K562 (cell line): ENCODE measurements around the gene USP6. TPM values are rescaled to one million over a fixed set of nuclear protein-coding genes. Genes with fewer than 3 reads are reported as not detected.

Source experiments
- ATAC-seq: fragments of 200-7000 bp; cut with Tn5 transposase; 3 replicates; pipeline ENCODE4 v1.9.1; 2020; ENCODE audit warnings: moderate library complexity
- BruUV-seq: library from RNA; stranded (reverse); fragments of 400-500 nt; replicated peaks from 2 replicates; lab custom pipeline; 2021; lab: Mats Ljungman, UMichigan
- CTCF ChIA-PET: fragments of 300-600 bp; formaldehyde crosslinking; extraction: SDS; loops from one replicate; lab custom pipeline; 2021; ENCODE audit warnings: low intra/inter-chr PET ratio; lab: Yijun Ruan, JAX
- POLR2A ChIA-PET: fragments of 300-600, 350-650 bp; sonication (Branson Sonifier 250); formaldehyde crosslinking; extraction: SDS; loops from one replicate; lab custom pipeline; 2021; ENCODE audit warnings: antibody characterized with exemption, inconsistent platforms; lab: Yijun Ruan, JAX
- DNase-seq, 4 experiments: peaks; one replicate each; pipeline versions ENCODE4 v3.0.0 to v3.0.0-alpha.2; 2011 to 2018; ENCODE audit warnings: low spot score in 3 of 4, mixed read lengths in 3 of 4; ENCODE audit errors: extremely low read depth in 1 of 4
- FAIRE-seq: peaks from 2 replicates; lab custom pipeline; 2011; peaks lifted over from hg19 to GRCh38; lab: Jason Lieb, UNC
- H2AFZ ChIP-seq: 2 replicates; pipeline ENCODE4 v1.6.0; 2011; ENCODE audit warnings: low read depth, low read length, control low read depth, inconsistent platforms
- H3K27ac ChIP-seq: fragments of 200-600 bp; 3 replicates; pipeline ENCODE4 v1.8.0; 2011; ENCODE audit warnings: low read depth, mild to moderate bottlenecking, control low read depth, inconsistent platforms, low read length, moderate library complexity, mixed read lengths; ENCODE audit errors: extremely low read depth
- H3K27me3 ChIP-seq, 2 experiments: fragments of 300-600 bp in 1 of 2; 2 replicates in 1 of 2; 3 replicates in 1 of 2; pipeline versions ENCODE4 v1.6.0 to v1.8.0; 2011; ENCODE audit warnings: inconsistent platforms in 2 of 2, low read length in 2 of 2, mild to moderate bottlenecking in 1 of 2, mixed read lengths in 1 of 2, moderate library complexity in 1 of 2; ENCODE audit not compliant: control insufficient read depth in 2 of 2, insufficient read depth in 2 of 2
- H3K36me3 ChIP-seq: fragments of 300-600 bp; 3 replicates; pipeline ENCODE4 v1.8.0; 2011; ENCODE audit warnings: mild to moderate bottlenecking, low read length, inconsistent platforms; ENCODE audit not compliant: control insufficient read depth, insufficient read depth
- H3K4me1 ChIP-seq, 2 experiments: fragments of 200-600 bp in 1 of 2; replicated peaks in 1 of 2; 2 replicates in 1 of 2; 3 replicates in 1 of 2; pipeline versions ENCODE4 v1.5.1 to v1.8.0; 2011; ENCODE audit warnings: inconsistent platforms in 2 of 2, low read length in 2 of 2, mild to moderate bottlenecking in 1 of 2, mixed read lengths in 1 of 2, moderate library complexity in 1 of 2; ENCODE audit not compliant: control insufficient read depth in 2 of 2, insufficient read depth in 2 of 2
- H3K4me2 ChIP-seq: 2 replicates; pipeline ENCODE4 v1.6.1; 2011; ENCODE audit warnings: low read length, control low read depth, inconsistent platforms, mixed read lengths; ENCODE audit not compliant: insufficient read depth
- H3K4me3 ChIP-seq: fragments of 200-600 bp; sonication (generic), shearing (Covaris generic); 2 replicates; pipeline ENCODE4 v1.5.1; 2016; ENCODE audit warnings: control low read depth, inconsistent platforms
- H3K79me2 ChIP-seq: fragments of 200-600 bp; 3 replicates; pipeline ENCODE4 v1.8.0; 2011; ENCODE audit warnings: low read length, inconsistent platforms; ENCODE audit not compliant: control insufficient read depth, insufficient read depth
- H3K9ac ChIP-seq, 2 experiments: 2 replicates each; pipeline versions ENCODE4 v1.6.0 to v1.6.1; 2011; ENCODE audit warnings: low read depth in 2 of 2, low read length in 2 of 2, control low read depth in 1 of 2, inconsistent platforms in 1 of 2, mild to moderate bottlenecking in 1 of 2, mixed read lengths in 1 of 2; ENCODE audit not compliant: insufficient read depth in 1 of 2
- H3K9me1 ChIP-seq: one replicate; pipeline ENCODE4 v1.6.0; 2011; ENCODE audit warnings: inconsistent platforms, mild to moderate bottlenecking, low read length, moderate library complexity; ENCODE audit not compliant: control insufficient read depth, insufficient read depth
- H3K9me3 ChIP-seq: replicated peaks from 2 replicates; pipeline ENCODE4 v1.5.1; 2011; ENCODE audit warnings: low read depth, low read length, inconsistent platforms; ENCODE audit not compliant: control insufficient read depth, insufficient read depth
- H4K20me1 ChIP-seq: replicated peaks from 2 replicates; pipeline ENCODE4 v1.6.1; 2011; ENCODE audit warnings: low read length, inconsistent platforms, mixed read lengths; ENCODE audit not compliant: control insufficient read depth, insufficient read depth
- BRD4 ChIP-seq: fragments of 200-600 bp; sonication (generic); IDR thresholded peaks from 2 replicates; pipeline ENCODE4 v1.6.1; 2017; ENCODE audit warnings: inconsistent platforms
- DDX20 ChIP-seq: fragments of 450-650 bp; IDR thresholded peaks from 2 replicates; pipeline ENCODE4 v1.6.1; 2016; ENCODE audit warnings: missing genetic modification characterization, low read depth, mild to moderate bottlenecking, missing compliant biosample characterization, moderate library complexity
- ELF2 ChIP-seq: fragments of 250-450 bp; sonication (Bioruptor Pico); IDR thresholded peaks from 2 replicates; pipeline ENCODE4 v1.5.0; 2021; ENCODE audit warnings: mild to moderate bottlenecking
- HOXB6 ChIP-seq: fragments of 250-450 bp; sonication (Bioruptor Pico); IDR thresholded peaks from 2 replicates; pipeline ENCODE4 v1.5.1; 2022; ENCODE audit warnings: mild to moderate bottlenecking, borderline replicate concordance
- NR0B1 ChIP-seq: fragments of 450-650 bp; IDR thresholded peaks from one replicate; pipeline ENCODE4 v1.6.1; 2018; ENCODE audit warnings: mild to moderate bottlenecking, moderate library complexity; ENCODE audit not compliant: partially characterized antibody
- RBFOX2 ChIP-seq: fragments of 200-400 bp; formaldehyde crosslinking; IDR thresholded peaks from 2 replicates; pipeline ENCODE4 v1.6.1; 2017; ENCODE audit warnings: low read depth, mild to moderate bottlenecking, low read length, moderate library complexity
- TEAD2 ChIP-seq: fragments of 450-650 bp; IDR thresholded peaks from 2 replicates; pipeline ENCODE4 v1.6.1; 2016; ENCODE audit warnings: missing genetic modification characterization, control low read depth, missing compliant biosample characterization
- TRIM28 ChIP-seq: fragments of 450-650 bp; IDR thresholded peaks from 2 replicates; pipeline ENCODE4 v1.6.1; 2017
- ZBTB9 ChIP-seq: fragments of 450-650 bp; formaldehyde crosslinking; IDR thresholded peaks from 2 replicates; pipeline ENCODE4 v1.4.0; 2020; ENCODE audit warnings: mild to moderate bottlenecking, moderate library complexity
- ZC3H11A ChIP-seq: IDR thresholded peaks from 2 replicates; pipeline ENCODE4 v1.6.1; 2012; ENCODE audit warnings: low read depth, low read length, improper control_type of control experiment
- ZNF282 ChIP-seq: sonication (generic); formaldehyde crosslinking; IDR thresholded peaks from 2 replicates; pipeline ENCODE4 v1.8.1; 2023; ENCODE audit warnings: missing genetic modification reagents
- ZNF316 ChIP-seq: fragments of 450-650 bp; IDR thresholded peaks from 2 replicates; pipeline ENCODE4 v1.6.1; 2016
- ZNF395 ChIP-seq: fragments of 200-800 bp; sonication (Bioruptor generic); IDR thresholded peaks from 2 replicates; pipeline ENCODE4 v1.6.1; 2017; ENCODE audit warnings: missing genetic modification characterization, missing compliant biosample characterization
- ZNF740 ChIP-seq, 3 experiments: fragments of 200-800 bp in 1 of 3; sonication (Bioruptor generic) in 1 of 3; sonication (generic) in 1 of 3; formaldehyde crosslinking in 1 of 3; IDR thresholded peaks; 2 replicates each; pipeline versions ENCODE4 v1.6.1 to v1.8.0; 2016 to 2022; ENCODE audit warnings: mild to moderate bottlenecking in 2 of 3, missing compliant biosample characterization in 2 of 3, missing genetic modification characterization in 2 of 3, missing genetic modification reagents in 1 of 3
- WGBS: fragments of 100-300 bp; shearing (Covaris generic); methylation state at CpG from one replicate; pipeline ENCODE4 v1.1.6; 2016; ENCODE audit warnings: low coverage, mixed read lengths; ENCODE audit not compliant: insufficient coverage; ENCODE audit errors: missing lambda C conversion rate; 5-methylcytosine and 5-hydroxymethylcytosine counted together
- in situ Hi-C: fragments of 300-500 bp; cut with MboI; formaldehyde crosslinking; loops from 4 replicates; pipeline ENCODE4 v1.15.0; 2018; ENCODE audit warnings: inconsistent platforms, mixed read lengths
- intact Hi-C: fragments of 100-400 bp; cut with micrococcal nuclease; formaldehyde crosslinking; loops from 2 replicates; pipeline ENCODE4 v1.14.2; 2022
- polyA plus RNA-seq, 8 experiments: library from polyadenylated mRNA; depleted of rRNA in 4 of 8; stranded (reverse) in 5 of 8; unstranded in 3 of 8; fragments of >200 nt; fragmentation: Nextera tagmentation in 2 of 8; fragmentation: Illumina TruSeq in 1 of 8; extraction: Ambion mirVana in 2 of 8; extraction: Trizol in 1 of 8; gene quantifications; 2 replicates each; pipeline versions ENCODE4 v1.2.1 to v1.2.3, GENCODE V29; 2011 to 2014; ENCODE audit warnings: inconsistent platforms in 1 of 8, missing spikeins in 1 of 8
- total RNA-seq, 7 experiments: library from RNA; depleted of rRNA in 6 of 7; stranded (reverse); fragments of >200 nt in 6 of 7; fragmentation: Illumina TruSeq in 2 of 7; extraction: Trizol in 2 of 7; gene quantifications; 2 replicates each; pipeline versions ENCODE4 v1.2.1 to v1.2.3, GENCODE V29; 2011 to 2021; ENCODE audit warnings: low replicate concordance in 1 of 7

USP6 gene
- total and polyA plus RNA-seq, 9 of the 15 experiments (the other 6 are each of a cell fraction or from before 2014, with no cell fraction given) = 0.01 to 0.09 (median 0.04) TPM; not detected in 4

- TF ChIP-seq TEAD2 (tag) = no peak
- TF ChIP-seq TRIM28 = no peak
These were observed 94.3 kb downstream of the USP6 start (continued) for GRCh38 chr17:5210091-5210490.

GRCh38 chr17:5210614-5211252 is 94.9 kb downstream of the USP6 start:
- Histone ChIP-seq H3K4me3 (no peak overlapping the region), H3K27ac (no peak overlapping the region), H3K4me1 (no peaks in the 10 kb centered on the region), H4K20me1 (no peaks in the 10 kb centered on the region), H3K9ac (no peak overlapping the region), H3K36me3 (no peaks in the 10 kb centered on the region), H3K4me2 (no peak overlapping the region), H2AFZ (no peak overlapping the region), H3K27me3 (peaks cover 2 to 29% of the 10 kb centered on the region in 2 experiments; a peak in 3 of 5 replicates), H3K79me2 (no peaks in the 10 kb centered on the region), H3K9me1 (no peaks in the 10 kb centered on the region), H3K9me3 (no peaks in the 10 kb centered on the region)
- no peak for ATAC-seq
- DNase-seq = no peak
- BruUV-seq = no TSS peak
- WGBS = 8% methylated on average over 8 of the region's 8 CpGs
- ChIA-PET CTCF (no interaction called here), POLR2A (no interaction called here)
- intact Hi-C loops (no loop called here), in situ Hi-C loops (no loop called here)
- no peak for FAIRE-seq
- TF ChIP-seq ZC3H11A (no peak), BRD4 (no peak), HOXB6 (CRISPR knock-in tag) (no peak), DDX20 (tag) (no peak), ZNF740 (CRISPR knock-in tag; IDR thresholded peaks at IDR 0.05) (no peak), ZNF740 (tag; IDR thresholded peaks at IDR 0.05) (no peak), ZNF316 (no peak), ZNF395 (CRISPR knock-in tag) (no peak), ZBTB9 (CRISPR knock-in tag) (no peak), NR0B1 (no peak), ZNF282 (CRISPR knock-in tag) (no peak), ELF2 (CRISPR knock-in tag) (no peak), RBFOX2 (no peak)
